Endothelial cell (in vitro differentiated cells): ENCODE measurements around the gene CDH16. TPM values are rescaled to one million over a fixed set of nuclear protein-coding genes. Genes with fewer than 3 reads are reported as not detected.

Experiments used
- DNase-seq: peaks from one replicate; pipeline ENCODE4 v3.0.0; 2021; ENCODE audit warnings: low spot score
- H3K27ac Mint-ChIP-seq: one replicate; pipeline ENCODE4 v1.8.0; 2021; ENCODE audit warnings: mixed read lengths, inconsistent platforms; ENCODE audit not compliant: unreplicated experiment
- H3K27me3 Mint-ChIP-seq: one replicate; pipeline ENCODE4 v1.8.0; 2021; ENCODE audit warnings: mild to moderate bottlenecking, moderate library complexity, mixed read lengths, inconsistent platforms; ENCODE audit not compliant: unreplicated experiment
- H3K36me3 Mint-ChIP-seq: one replicate; pipeline ENCODE4 v1.8.0; 2021; ENCODE audit warnings: mild to moderate bottlenecking, low read depth, mixed read lengths, inconsistent platforms; ENCODE audit not compliant: unreplicated experiment
- H3K4me1 Mint-ChIP-seq: one replicate; pipeline ENCODE4 v1.8.0; 2021; ENCODE audit warnings: mild to moderate bottlenecking, mixed read lengths, inconsistent platforms; ENCODE audit not compliant: unreplicated experiment
- H3K4me3 Mint-ChIP-seq: one replicate; pipeline ENCODE4 v1.8.0; 2021; ENCODE audit warnings: mild to moderate bottlenecking, mixed read lengths, inconsistent platforms; ENCODE audit not compliant: unreplicated experiment
- H3K9me3 Mint-ChIP-seq: one replicate; pipeline ENCODE4 v1.8.0; 2021; ENCODE audit warnings: mixed read lengths, inconsistent platforms; ENCODE audit not compliant: unreplicated experiment
- CTCF ChIP-seq: fragments of 200-600 bp; sonication (generic); IDR thresholded peaks from one replicate; pipeline ENCODE4 v1.5.0; 2021; ENCODE audit warnings: antibody characterized with exemption; ENCODE audit not compliant: unreplicated experiment
- total RNA-seq: library from RNA; stranded (reverse); fragmentation: NEBNext Ultra II Directional; extraction: Animal tissue kit (Norgen Biotek cat#: 25700); gene quantifications from one replicate; pipeline ENCODE4 v1.2.1, GENCODE V29; 2021; ENCODE audit not compliant: unreplicated experiment

CDH16 gene
- total RNA-seq, 1 donor from 2014 or later = not detected

GRCh38 chr16:66953462-66954096, 34.9 kb upstream of the CDH16 start:
- Mint-ChIP-seq H3K27ac (no peak overlapping the region), H3K36me3 (no peaks in the 10 kb centered on the region), H3K4me3 (no peak overlapping the region)

GRCh38 chr16:66952430-66953110, 33.9 kb upstream of the CDH16 start:
- no peak for TF ChIP-seq CTCF

More at GRCh38 chr16:66953462-66954096, 34.9 kb upstream of the CDH16 start:
- H3K4me1 Mint-ChIP-seq = no peaks in the 10 kb centered on the region
- H3K27me3 Mint-ChIP-seq = no peaks in the 10 kb centered on the region
- no peaks in the 10 kb centered on the region for H3K9me3 Mint-ChIP-seq
- DNase-seq = no peak
- TF ChIP-seq CTCF = no peak

GRCh38 chr16:66950971-66951790, 32.5 kb upstream of the CDH16 start:
- Mint-ChIP-seq H3K27me3 (no peaks in the 10 kb centered on the region), H3K9me3 (no peaks in the 10 kb centered on the region), H3K27ac (no peak overlapping the region), H3K4me3 (no peak overlapping the region), H3K36me3 (no peaks in the 10 kb centered on the region), H3K4me1 (no peaks in the 10 kb centered on the region)
- no peak for DNase-seq
- no peak for TF ChIP-seq CTCF

More at GRCh38 chr16:66952430-66953110, 33.9 kb upstream of the CDH16 start:
- Mint-ChIP-seq H3K4me1 (no peaks in the 10 kb centered on the region), H3K27ac (no peak overlapping the region), H3K9me3 (no peaks in the 10 kb centered on the region), H3K36me3 (no peaks in the 10 kb centered on the region), H3K4me3 (no peak overlapping the region), H3K27me3 (no peaks in the 10 kb centered on the region)
- no peak for DNase-seq

GRCh38 chr16:66950437-66950836, 31.8 kb upstream of the CDH16 start:
- Mint-ChIP-seq H3K4me1 (no peaks in the 10 kb centered on the region), H3K4me3 (no peak overlapping the region), H3K36me3 (no peaks in the 10 kb centered on the region), H3K9me3 (no peaks in the 10 kb centered on the region), H3K27me3 (no peaks in the 10 kb centered on the region), H3K27ac (no peak overlapping the region)
- TF ChIP-seq CTCF = no peak
- DNase-seq = no peak
